IPS-18a (cell line): ENCODE measurements around the gene IL1F10.

ENCODE experiments used
- H3K27ac ChIP-seq: one replicate; pipeline ENCODE4 v1.5.1; 2013; ENCODE audit warnings: low read length
- H3K27me3 ChIP-seq: one replicate; pipeline ENCODE4 v1.6.1; 2013; ENCODE audit warnings: mild to moderate bottlenecking, low read length; ENCODE audit not compliant: control insufficient read depth, insufficient read depth
- H3K36me3 ChIP-seq: one replicate; pipeline ENCODE4 v1.6.1; 2013; ENCODE audit warnings: low read depth, low read length; ENCODE audit not compliant: control insufficient read depth
- H3K4me1 ChIP-seq: one replicate; pipeline ENCODE4 v1.6.1; 2013; ENCODE audit warnings: low read depth, low read length; ENCODE audit not compliant: control insufficient read depth
- H3K4me3 ChIP-seq: one replicate; pipeline ENCODE4 v1.5.1; 2013; ENCODE audit warnings: low read length
- H3K9ac ChIP-seq: one replicate; pipeline ENCODE4 v1.6.1; 2013; ENCODE audit warnings: mild to moderate bottlenecking, low read length, moderate library complexity
- H3K9me3 ChIP-seq: one replicate; pipeline ENCODE4 v1.6.1; 2013; ENCODE audit warnings: low read depth, low read length; ENCODE audit not compliant: control insufficient read depth

Gene IL1F10

GRCh38 chr2:113067681-113068080 lies at the start of gene IL1F10:
Gene IL1F10 (plus strand): TSS chr2:113067970. CDS start chr2:113072739, 4,769 bp downstream.
- H3K9ac ChIP-seq: no peak within 1 kb of the TSS
- H3K4me3 ChIP-seq: no peak within 1 kb of the TSS
- no peaks in the 10 kb centered on the region for H3K4me1 ChIP-seq
- H3K9me3 ChIP-seq: no peaks in the 10 kb centered on the region
- no peak within 1 kb of the TSS for H3K27ac ChIP-seq
- H3K27me3 ChIP-seq: no peaks in the 10 kb centered on the region
- no peaks in the 10 kb centered on the region for H3K36me3 ChIP-seq

- Histone ChIP-seq H3K27ac (no peak overlapping the region), H3K9me3 (no peaks in the 10 kb centered on the region), H3K4me1 (no peaks in the 10 kb centered on the region), H3K36me3 (no peaks in the 10 kb centered on the region), H3K27me3 (no peaks in the 10 kb centered on the region), H3K4me3 (no peak overlapping the region), H3K9ac (no peak overlapping the region)
Measured at GRCh38 chr2:113018509-113018908, 49.3 kb upstream of the IL1F10 start.

GRCh38 chr2:113021312-113021711 lies 46.5 kb upstream of the IL1F10 start:
- no peak overlapping the region for H3K4me3 ChIP-seq

GRCh38 chr2:113024764-113025163 lies 43.0 kb upstream of the IL1F10 start:
- Histone ChIP-seq H3K27ac (no peak overlapping the region), H3K36me3 (no peaks in the 10 kb centered on the region), H3K9me3 (no peaks in the 10 kb centered on the region), H3K27me3 (no peaks in the 10 kb centered on the region), H3K9ac (no peak overlapping the region), H3K4me3 (no peak overlapping the region), H3K4me1 (peaks cover 7% of the 10 kb centered on the region)

More at GRCh38 chr2:113021312-113021711, 46.5 kb upstream of the IL1F10 start:
- H3K27ac ChIP-seq: no peak overlapping the region
- no peaks in the 10 kb centered on the region for H3K9me3 ChIP-seq
- H3K27me3 ChIP-seq: no peaks in the 10 kb centered on the region
- H3K9ac ChIP-seq: no peak overlapping the region
- H3K36me3 ChIP-seq: no peaks in the 10 kb centered on the region
- H3K4me1 ChIP-seq: no peaks in the 10 kb centered on the region

- H3K27me3 ChIP-seq: no peaks in the 10 kb centered on the region
Measured at GRCh38 chr2:113025737-113026136, 42.0 kb upstream of the IL1F10 start.

GRCh38 chr2:113027691-113028090 lies 40.1 kb upstream of the IL1F10 start:
- Histone ChIP-seq H3K9ac (no peak overlapping the region), H3K4me3 (no peak overlapping the region), H3K4me1 (peaks cover 7% of the 10 kb centered on the region), H3K27ac (no peak overlapping the region), H3K9me3 (no peaks in the 10 kb centered on the region), H3K36me3 (no peaks in the 10 kb centered on the region), H3K27me3 (no peaks in the 10 kb centered on the region)

More at GRCh38 chr2:113025737-113026136, 42.0 kb upstream of the IL1F10 start:
- H3K36me3 ChIP-seq: no peaks in the 10 kb centered on the region
- no peak overlapping the region for H3K27ac ChIP-seq
- H3K9me3 ChIP-seq: no peaks in the 10 kb centered on the region
- no peak overlapping the region for H3K4me3 ChIP-seq
- peaks cover 7% of the 10 kb centered on the region for H3K4me1 ChIP-seq
- H3K9ac ChIP-seq: no peak overlapping the region

GRCh38 chr2:113028112-113028511 lies 39.7 kb upstream of the IL1F10 start:
- Histone ChIP-seq H3K27ac (no peak overlapping the region), H3K9me3 (no peaks in the 10 kb centered on the region), H3K4me3 (no peak overlapping the region), H3K27me3 (no peaks in the 10 kb centered on the region), H3K36me3 (no peaks in the 10 kb centered on the region), H3K9ac (no peak overlapping the region), H3K4me1 (peaks cover 7% of the 10 kb centered on the region)

- Histone ChIP-seq H3K9ac (no peak overlapping the region), H3K27ac (no peak overlapping the region), H3K27me3 (no peaks in the 10 kb centered on the region), H3K4me3 (no peak overlapping the region), H3K36me3 (no peaks in the 10 kb centered on the region), H3K9me3 (no peaks in the 10 kb centered on the region), H3K4me1 (peaks cover 7% of the 10 kb centered on the region)
Measured at GRCh38 chr2:113032737-113033136, 35.0 kb upstream of the IL1F10 start.

GRCh38 chr2:113034016-113034415 lies 33.8 kb upstream of the IL1F10 start:
- Histone ChIP-seq H3K9me3 (no peaks in the 10 kb centered on the region), H3K4me3 (no peak overlapping the region), H3K36me3 (no peaks in the 10 kb centered on the region), H3K27me3 (no peaks in the 10 kb centered on the region), H3K4me1 (no peaks in the 10 kb centered on the region), H3K27ac (no peak overlapping the region), H3K9ac (no peak overlapping the region)

GRCh38 chr2:113036763-113037162 lies 31.0 kb upstream of the IL1F10 start:
- no peaks in the 10 kb centered on the region for H3K27me3 ChIP-seq

GRCh38 chr2:113038291-113038690 lies 29.5 kb upstream of the IL1F10 start:
- H3K9me3 ChIP-seq: no peaks in the 10 kb centered on the region
- H3K4me3 ChIP-seq: no peak overlapping the region
- H3K4me1 ChIP-seq: no peaks in the 10 kb centered on the region
- no peak overlapping the region for H3K9ac ChIP-seq
- no peak overlapping the region for H3K27ac ChIP-seq
- no peaks in the 10 kb centered on the region for H3K36me3 ChIP-seq
- H3K27me3 ChIP-seq: no peaks in the 10 kb centered on the region

More at GRCh38 chr2:113036763-113037162, 31.0 kb upstream of the IL1F10 start:
- Histone ChIP-seq H3K4me1 (no peaks in the 10 kb centered on the region), H3K9ac (no peak overlapping the region), H3K27ac (no peak overlapping the region), H3K36me3 (no peaks in the 10 kb centered on the region), H3K9me3 (no peaks in the 10 kb centered on the region), H3K4me3 (no peak overlapping the region)

- no peaks in the 10 kb centered on the region for H3K27me3 ChIP-seq
- no peak overlapping the region for H3K4me3 ChIP-seq
- H3K36me3 ChIP-seq: no peaks in the 10 kb centered on the region
- no peak overlapping the region for H3K9ac ChIP-seq
- H3K4me1 ChIP-seq: no peaks in the 10 kb centered on the region
- no peak overlapping the region for H3K27ac ChIP-seq
- no peaks in the 10 kb centered on the region for H3K9me3 ChIP-seq
Measured at GRCh38 chr2:113039158-113039557, 28.6 kb upstream of the IL1F10 start.
